Measurements from ENCODE around the gene FOXN3.

Gene FOXN3

GRCh38 chr14:89187501-89187900 lies 229.5 kb downstream of the FOXN3 start:
- DNase-seq, result no peak

- peak; percentile 70 for DNase-seq
Measured at GRCh38 chr14:89186856-89187376, 230.1 kb downstream of the FOXN3 start.

- no peak for DNase-seq
Measured at GRCh38 chr14:89185919-89186855, 230.8 kb downstream of the FOXN3 start.

- no peak for DNase-seq
Measured at GRCh38 chr14:89184952-89185351, 232.1 kb downstream of the FOXN3 start.

- peak; percentile 34 for DNase-seq
Measured at GRCh38 chr14:89182326-89182725, 234.7 kb downstream of the FOXN3 start.

GRCh38 chr14:89180546-89180945 lies 236.5 kb downstream of the FOXN3 start:
- no peak for DNase-seq

GRCh38 chr14:89179891-89180404 lies 237.1 kb downstream of the FOXN3 start:
- DNase-seq, result no peak

- no peak for DNase-seq
Measured at GRCh38 chr14:89178800-89179535, 238.1 kb downstream of the FOXN3 start.

GRCh38 chr14:89178376-89178775 lies 238.7 kb downstream of the FOXN3 start:
- no peak for DNase-seq

- DNase-seq, result peak; percentile 59
Measured at GRCh38 chr14:89175881-89176799, 240.9 kb downstream of the FOXN3 start.

- DNase-seq, result no peak
Measured at GRCh38 chr14:89171628-89172027, 245.4 kb downstream of the FOXN3 start.

- DNase-seq, result no peak
Measured at GRCh38 chr14:89171168-89171567, 245.9 kb downstream of the FOXN3 start.

GRCh38 chr14:89167705-89168104 lies 249.3 kb downstream of the FOXN3 start:
- DNase-seq, result peak; percentile 22

GRCh38 chr14:89166633-89167032 lies 250.4 kb downstream of the FOXN3 start:
- no peak for DNase-seq

GRCh38 chr14:89165189-89166181 lies 251.5 kb downstream of the FOXN3 start:
- peak; percentile 98 for DNase-seq

- peak; percentile 72 for DNase-seq
Measured at GRCh38 chr14:89164168-89165073, 252.6 kb downstream of the FOXN3 start.

- DNase-seq, result no peak
Measured at GRCh38 chr14:89163031-89163636, 253.9 kb downstream of the FOXN3 start.

- DNase-seq, result no peak
Measured at GRCh38 chr14:89162586-89162985, 254.4 kb downstream of the FOXN3 start.

- peak; percentile 57 for DNase-seq
Measured at GRCh38 chr14:89160437-89160836, 256.6 kb downstream of the FOXN3 start.
